Muscle of leg (tissue), 11 donors: Measurements from ENCODE around the gene RIC3. TPM values are rescaled to one million over a fixed set of nuclear protein-coding genes. Genes with fewer than 3 reads are reported as not detected.

Experiments
- DNase-seq: peaks from one replicate; pipeline ENCODE4 v3.0.0; 2013
- H3K27ac ChIP-seq: one replicate; pipeline ENCODE4 v1.5.1; 2013; ENCODE audit warnings: mild to moderate bottlenecking, low read length, control low read depth
- H3K27me3 ChIP-seq: one replicate; pipeline ENCODE4 v1.6.1; 2013; ENCODE audit warnings: low read length; ENCODE audit not compliant: control insufficient read depth, insufficient read depth
- H3K36me3 ChIP-seq: one replicate; pipeline ENCODE4 v1.6.1; 2013; ENCODE audit warnings: low read length; ENCODE audit not compliant: control insufficient read depth, insufficient read depth
- H3K4me1 ChIP-seq: one replicate; pipeline ENCODE4 v1.6.1; 2013; ENCODE audit warnings: low read length; ENCODE audit not compliant: control insufficient read depth, insufficient read depth
- H3K4me3 ChIP-seq: one replicate; pipeline ENCODE4 v1.5.1; 2013; ENCODE audit warnings: low read length, control low read depth
- H3K9me3 ChIP-seq: replicated peaks from 2 replicates; pipeline ENCODE4 v1.6.1; 2013; ENCODE audit warnings: low read depth, low read length; ENCODE audit not compliant: control insufficient read depth
- WGBS: methylation state at CpG from one replicate; pipeline ENCODE4 v1.1.5; 2013; ENCODE audit warnings: missing lambda C conversion rate; ENCODE audit not compliant: insufficient coverage; 5-methylcytosine and 5-hydroxymethylcytosine counted together
- polyA plus RNA-seq, 8 donors: library from polyadenylated mRNA; unstranded; fragments of 120-200 nt; gene quantifications; one replicate each; pipeline versions ENCODE4 v1.2.1 to v1.2.3, GENCODE V29; 2013; ENCODE audit warnings: inconsistent platforms in 1 of 8, low replicate concordance in 1 of 8; ENCODE audit not compliant: insufficient read length in 8 of 8, insufficient read depth in 1 of 8
- total RNA-seq: library from RNA; stranded (reverse); fragments of 120-200 nt; gene quantifications from one replicate; pipeline ENCODE4 v1.2.4, GENCODE V29; 2013

RIC3 gene
- total and polyA plus RNA-seq, 9 donors: 0.18 to 1.7 (median 0.39) TPM

DNA sequence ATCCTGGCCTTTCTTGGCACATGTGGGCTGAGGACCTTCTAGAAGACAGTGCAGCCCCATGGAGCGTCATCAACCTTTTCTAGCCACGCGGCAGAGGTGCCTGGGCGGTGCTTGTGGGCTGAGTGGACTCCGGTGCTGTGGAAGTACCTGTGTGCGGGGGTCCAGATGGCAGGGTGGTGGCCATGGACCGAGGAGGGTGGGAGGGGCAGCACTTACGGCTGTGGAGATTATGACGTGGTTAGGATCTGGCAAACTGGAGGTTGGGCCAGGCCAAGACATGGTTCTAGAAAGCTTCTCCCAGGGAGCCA is 85.8 kb downstream of the RIC3 start:
- DNase-seq: no peak
- Histone ChIP-seq H3K27ac (no peak overlapping the region), H3K4me1 (peaks cover 50% of the 10 kb centered on the region), H3K36me3 (no peaks in the 10 kb centered on the region), H3K4me3 (no peak overlapping the region), H3K9me3 (no peaks in the 10 kb centered on the region), H3K27me3 (peaks cover 24% of the 10 kb centered on the region)
- WGBS: 67% methylated on average over 9 of the region's 9 CpGs

DNA sequence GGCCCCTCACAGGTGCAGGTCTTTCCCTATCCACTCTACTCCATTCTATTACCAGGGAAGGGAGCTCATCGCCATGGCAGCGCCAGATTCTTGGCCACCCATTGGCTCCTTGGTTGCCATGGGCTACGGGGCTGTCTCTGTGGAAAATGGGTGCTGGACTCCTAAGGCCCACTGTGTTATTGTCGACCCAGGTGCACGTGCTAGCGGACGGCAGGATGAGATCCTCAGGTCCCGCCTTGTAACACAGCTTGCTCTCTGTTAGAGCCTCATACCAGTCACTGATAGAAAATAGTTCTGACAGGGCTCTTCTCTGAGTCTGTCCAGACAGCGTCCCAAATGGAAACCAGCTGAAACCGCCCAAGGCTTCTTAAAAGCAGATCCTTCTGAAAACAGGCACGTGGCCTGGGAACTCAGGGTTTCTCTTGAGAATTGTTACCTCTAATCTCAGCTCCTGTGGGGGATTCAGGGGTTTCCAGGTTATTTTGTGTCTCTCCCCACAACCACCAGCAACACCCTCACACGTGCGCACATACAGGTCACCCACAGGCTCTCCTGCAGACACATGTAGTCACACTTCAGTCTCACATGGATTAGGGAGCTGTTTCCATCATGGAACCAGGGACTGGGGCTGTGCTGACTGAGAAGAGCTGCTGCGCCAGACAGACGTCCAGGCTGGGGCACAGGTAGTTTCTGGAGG is 86.3 kb downstream of the RIC3 start:
- Histone ChIP-seq H3K27me3 (peaks cover 24% of the 10 kb centered on the region), H3K36me3 (no peaks in the 10 kb centered on the region), H3K27ac (no peak overlapping the region), H3K4me1 (peaks cover 48% of the 10 kb centered on the region), H3K4me3 (peak overlapping the region; percentile 63), H3K9me3 (no peaks in the 10 kb centered on the region)
- peak; percentile 55 for DNase-seq
- WGBS: 40% methylated on average over 9 of the region's 15 CpGs

DNA sequence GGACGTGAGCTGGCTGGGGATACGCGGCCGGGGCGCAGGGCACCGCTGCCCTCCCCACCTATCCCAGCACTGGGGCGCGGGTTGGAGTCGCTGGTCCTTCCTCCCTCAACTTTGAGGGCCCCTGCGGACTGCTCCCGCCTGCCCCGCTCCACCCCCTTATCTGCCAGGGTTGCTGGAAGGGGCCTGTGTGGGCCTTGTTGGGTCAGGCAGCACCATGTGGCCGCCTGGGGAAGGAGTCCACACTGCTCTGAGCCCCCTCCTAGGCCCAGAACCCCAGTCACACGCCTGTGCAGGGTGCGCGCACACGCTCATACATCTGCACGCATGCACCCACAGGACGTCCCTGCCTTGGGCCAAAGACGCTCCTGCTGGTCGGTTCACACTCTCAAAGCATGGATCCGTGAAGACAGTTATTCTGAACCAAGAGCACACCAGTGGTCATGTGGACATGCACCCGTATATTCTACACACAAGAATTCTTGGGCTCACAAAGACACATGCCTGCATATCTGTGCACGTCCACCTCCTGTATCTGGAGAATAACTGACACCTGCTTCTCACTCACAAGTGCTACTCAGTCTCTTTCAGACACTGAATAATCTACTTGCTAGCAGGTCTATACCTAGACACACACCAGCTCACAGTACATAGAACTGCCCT is 87.1 kb downstream of the RIC3 start:
- Histone ChIP-seq H3K4me1 (peaks cover 45% of the 10 kb centered on the region), H3K27me3 (peaks cover 24% of the 10 kb centered on the region), H3K36me3 (no peaks in the 10 kb centered on the region)

DNA sequence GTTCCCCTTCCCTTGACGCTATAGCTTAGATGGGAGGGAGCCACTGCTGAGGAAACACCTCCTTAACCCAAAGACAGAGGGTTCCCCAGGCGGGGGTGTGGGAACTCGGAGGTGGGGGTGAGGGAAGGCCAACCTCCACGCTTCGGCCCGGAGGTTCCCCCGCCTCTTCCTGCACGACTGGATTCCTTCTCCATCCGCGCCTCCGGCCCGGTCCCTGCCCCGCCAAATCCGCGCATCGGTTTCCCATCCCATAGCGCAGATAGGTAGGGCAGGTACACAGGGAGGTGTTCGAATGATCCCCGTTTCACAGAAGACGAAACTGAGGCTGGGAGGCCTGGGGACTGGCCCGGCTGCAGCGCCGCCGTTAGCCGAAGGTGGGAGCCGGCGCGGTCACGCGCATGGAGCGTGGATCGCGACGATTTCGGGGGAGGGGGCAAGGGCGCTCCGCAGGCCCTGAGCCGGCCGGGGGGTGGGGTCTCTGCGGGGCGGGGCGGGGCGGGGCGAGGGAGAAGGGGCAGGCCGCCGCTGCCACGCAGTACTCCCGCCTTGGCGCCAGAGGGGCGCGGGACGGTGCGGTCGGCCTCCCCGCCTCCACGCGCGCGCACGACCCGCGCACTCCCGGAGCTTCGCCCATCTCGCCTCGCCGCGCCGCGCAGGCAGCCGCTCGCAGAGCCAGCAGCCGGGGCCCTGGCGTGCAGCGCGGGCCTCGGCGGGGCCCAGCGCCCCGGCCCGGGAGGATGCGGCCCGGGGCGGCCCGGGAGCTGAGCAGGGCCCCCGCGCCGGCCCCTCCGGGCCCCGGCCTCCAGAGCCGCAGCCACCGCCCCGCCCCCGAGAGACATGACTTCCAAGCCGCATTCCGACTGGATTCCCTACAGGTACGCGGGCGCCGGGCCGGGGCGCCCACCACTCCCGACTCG is 87.9 kb downstream of the RIC3 start, which contains the start of gene TUB:
TUB (plus strand) TSS at position 538 of the 917 bp plus-strand sequence; CDS start at position 838, 300 bp downstream.
- Histone ChIP-seq H3K36me3 (no peaks in the 10 kb centered on the region), H3K4me3 (peak within 1 kb of the TSS; percentile 63), H3K9me3 (no peaks in the 10 kb centered on the region), H3K27me3 (peaks cover 24% of the 10 kb centered on the region), H3K4me1 (peaks cover 37% of the 10 kb centered on the region), H3K27ac (peak within 1 kb of the TSS; percentile 51)
- 1% methylated on average over 82 of the region's 104 CpGs for WGBS
- DNase-seq: peak; percentile 77

More for the DNA sequence above, 87.1 kb downstream of the RIC3 start:
- H3K9me3 ChIP-seq: no peaks in the 10 kb centered on the region
- 5% methylated on average over 19 of the region's 24 CpGs for WGBS
- peak; percentile 59 for DNase-seq
- peak overlapping the region; percentile 51 for H3K27ac ChIP-seq
- peak overlapping the region; percentile 63 for H3K4me3 ChIP-seq

DNA sequence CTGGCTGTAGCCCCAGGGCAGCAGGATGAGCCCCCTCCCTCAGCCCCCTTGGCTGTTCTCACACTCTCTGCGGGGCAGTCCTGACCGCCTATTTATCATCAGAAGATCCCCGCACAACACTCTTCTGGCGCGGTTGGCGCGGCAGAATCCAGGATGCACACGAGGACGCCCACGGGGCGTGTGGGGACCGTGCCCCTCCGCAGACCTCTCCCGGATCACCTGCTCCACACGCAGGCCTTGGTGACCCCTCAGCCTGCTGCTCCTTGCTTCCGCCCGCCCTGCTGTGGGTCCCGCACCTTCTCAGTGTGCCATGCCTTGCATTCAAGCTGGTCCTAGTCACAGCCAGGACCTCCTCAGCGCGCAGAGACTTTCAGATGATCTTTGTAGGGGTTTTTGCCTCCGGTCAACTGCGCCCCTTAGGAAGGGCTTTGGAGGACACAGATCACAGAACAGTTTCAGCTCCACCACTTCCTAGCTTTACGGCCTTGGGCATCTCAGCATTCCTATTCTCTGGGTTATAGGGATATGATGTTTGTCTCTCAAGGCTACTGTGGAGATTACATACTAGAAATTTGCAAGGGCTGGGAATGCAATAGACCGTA is 88.7 kb downstream of the RIC3 start:
- no peaks in the 10 kb centered on the region for H3K9me3 ChIP-seq
- H3K4me3 ChIP-seq: peak overlapping the region; percentile 47
- 83% methylated on average over 16 of the region's 24 CpGs for whole genome bisulfite sequencing
- peaks cover 27% of the 10 kb centered on the region for H3K27me3 ChIP-seq
- H3K27ac ChIP-seq: no peak overlapping the region
- H3K4me1 ChIP-seq: peaks cover 31% of the 10 kb centered on the region
- DNase-seq: no peak
- H3K36me3 ChIP-seq: no peaks in the 10 kb centered on the region

DNA sequence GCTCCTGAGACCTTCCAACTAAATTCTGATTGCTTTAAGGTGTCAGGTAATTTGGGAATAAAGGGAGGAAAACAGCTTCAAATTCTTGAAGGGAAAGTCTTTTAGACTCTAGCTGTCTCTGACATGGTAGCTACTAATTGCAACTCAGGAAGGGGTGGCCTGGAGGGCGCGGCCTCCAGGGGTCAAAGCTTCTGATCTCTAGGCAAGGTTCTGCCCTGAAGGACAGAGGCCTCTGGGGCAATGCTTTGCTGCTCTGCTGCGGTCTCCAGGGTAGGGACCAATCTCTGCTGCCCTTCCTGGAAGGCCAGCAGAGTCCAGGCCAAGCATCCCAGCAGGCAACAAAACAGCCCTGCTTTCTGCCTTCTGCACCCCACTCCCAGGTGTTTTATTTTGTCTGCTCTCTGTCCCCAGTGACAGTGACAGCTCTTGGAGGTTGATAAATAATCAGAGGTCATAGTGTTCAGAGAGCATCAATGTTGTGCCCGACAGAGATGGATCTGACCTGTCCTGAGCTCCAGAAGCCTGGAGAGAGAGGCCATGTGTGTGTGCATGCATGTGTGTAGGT is 89.6 kb downstream of the RIC3 start:
- Histone ChIP-seq H3K27ac (no peak overlapping the region), H3K36me3 (no peaks in the 10 kb centered on the region), H3K27me3 (peaks cover 27% of the 10 kb centered on the region), H3K4me1 (peaks cover 28% of the 10 kb centered on the region), H3K4me3 (no peak overlapping the region), H3K9me3 (no peaks in the 10 kb centered on the region)
- 67% methylated on average over 4 of the region's 4 CpGs for WGBS
- DNase-seq: no peak

DNA sequence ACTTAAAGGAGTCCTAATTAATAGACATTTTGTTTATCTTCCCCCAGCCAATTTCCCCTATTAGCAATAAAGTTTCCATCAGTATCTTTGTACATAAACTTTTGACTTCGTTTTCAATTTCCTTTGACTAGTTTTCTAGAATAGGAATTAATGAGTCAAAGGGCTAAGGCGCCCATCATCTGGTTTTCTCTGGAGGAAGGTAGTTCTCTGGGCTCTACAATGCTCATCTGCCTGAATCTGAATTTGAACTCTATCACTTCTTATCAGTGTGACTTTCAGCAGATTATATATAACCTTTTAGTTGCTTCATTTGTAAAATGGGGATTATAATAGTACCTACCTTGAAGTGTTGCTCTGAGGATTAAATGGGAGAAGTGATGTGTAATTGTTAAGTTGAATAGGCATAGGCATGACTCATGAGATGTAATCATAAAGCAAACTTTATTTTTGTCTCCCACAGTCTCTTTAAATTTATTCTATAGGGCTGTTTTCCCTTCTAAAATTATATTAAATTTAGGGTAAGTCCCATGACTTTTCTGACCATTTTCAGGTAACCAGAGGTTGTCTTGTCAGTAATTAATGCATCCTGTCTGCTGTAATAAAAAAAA is 93.6 kb downstream of the RIC3 start:
- Histone ChIP-seq H3K9me3 (no peaks in the 10 kb centered on the region), H3K36me3 (no peaks in the 10 kb centered on the region), H3K4me1 (peaks cover under 1% of the 10 kb centered on the region), H3K4me3 (no peak overlapping the region), H3K27ac (no peak overlapping the region), H3K27me3 (peaks cover 26% of the 10 kb centered on the region)
- WGBS: no CpG with 5 or more reads among the region's 2 CpGs
- DNase-seq: no peak

DNA sequence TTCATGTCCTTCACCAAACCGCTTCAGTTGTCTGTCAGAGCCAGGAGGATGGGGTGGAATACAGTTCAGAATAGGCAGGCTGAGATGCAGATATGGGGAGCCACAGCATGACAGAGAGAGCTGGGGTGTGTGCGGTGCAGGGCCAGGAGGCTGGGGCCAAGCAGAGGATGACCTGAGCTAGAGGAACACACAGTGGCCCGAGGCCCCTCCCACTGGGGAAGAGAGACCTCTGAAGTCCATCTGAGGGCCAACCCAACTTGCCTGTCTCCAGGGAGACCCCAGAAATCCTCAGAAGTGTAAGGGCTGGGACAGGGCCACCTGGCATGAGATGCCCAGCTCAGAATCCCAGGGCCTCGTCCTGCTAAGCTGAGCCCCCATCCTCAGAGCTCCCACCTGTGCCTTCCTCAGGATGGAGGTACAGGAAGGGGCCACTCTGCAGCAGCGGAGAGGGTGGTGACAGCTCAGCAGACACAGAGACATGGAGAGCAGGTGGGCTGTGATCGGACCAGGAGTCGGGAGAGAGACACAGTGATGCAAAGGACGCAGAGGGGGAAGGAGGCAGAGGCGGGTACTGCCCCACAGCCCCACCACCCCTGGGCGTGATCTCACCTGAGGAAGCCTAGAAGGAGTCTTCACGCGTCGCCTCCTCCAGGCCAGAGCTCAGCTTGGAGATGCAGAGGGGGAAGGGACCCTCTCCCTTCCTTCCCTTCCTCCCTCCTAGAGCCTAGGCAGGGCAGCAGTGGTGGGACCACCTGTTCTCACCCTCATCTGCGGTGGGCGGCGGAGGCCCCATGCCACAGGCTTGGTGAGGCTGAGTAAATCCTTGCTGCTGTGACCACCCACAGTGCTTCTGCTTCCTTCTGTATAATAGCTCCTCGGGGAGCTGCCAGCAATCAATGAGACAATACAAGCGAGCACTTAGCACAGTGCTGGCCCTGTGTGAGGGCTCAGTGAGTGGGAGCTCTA is 96.9 kb downstream of the RIC3 start:
- Histone ChIP-seq H3K27ac (no peak overlapping the region), H3K4me1 (peaks cover 19% of the 10 kb centered on the region), H3K36me3 (no peaks in the 10 kb centered on the region), H3K9me3 (no peaks in the 10 kb centered on the region), H3K27me3 (peaks cover 15% of the 10 kb centered on the region), H3K4me3 (no peak overlapping the region)
- no peak for DNase-seq
- WGBS: 83% methylated on average over 4 of the region's 18 CpGs
